ENCODE results near the gene GCSAM. TPM values are rescaled to one million over a fixed set of nuclear protein-coding genes. Genes with fewer than 3 reads are reported as not detected.

Gene GCSAM
- under 1 TPM; 0.08 to 0.75 TPM for total RNA-seq
- under 1 TPM in 1 of 2 donors, not detected in 1; 0.27 TPM for polyA plus RNA-seq

DNA sequence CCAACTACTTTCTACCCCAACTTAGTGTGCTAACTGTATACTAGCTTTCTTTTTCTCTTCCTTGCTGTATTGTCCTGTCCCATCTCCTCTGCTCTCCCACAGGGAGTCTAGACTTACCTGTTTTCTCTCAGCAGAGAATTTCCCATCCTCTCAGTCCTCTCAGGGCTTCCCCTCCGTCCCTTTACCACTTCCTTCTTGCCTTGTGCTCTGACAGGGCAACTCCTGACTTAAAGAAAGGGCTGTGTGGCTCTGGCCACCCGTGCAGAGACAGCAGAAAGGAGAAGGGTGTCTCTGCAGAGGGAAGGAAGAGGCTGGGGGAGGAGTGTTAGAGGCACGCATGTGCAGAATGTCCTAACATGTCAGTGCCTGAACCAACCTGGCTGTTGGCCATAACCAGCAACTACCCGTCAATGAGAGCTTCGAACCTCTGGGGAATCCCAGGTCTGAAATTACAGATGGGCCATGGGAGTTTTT, at the start of gene GCSAM:
Gene GCSAM (minus strand): TSS at position 274 of the 474 bp plus-strand sequence. CDS start 128 bp downstream, at position 146.
- peak within 1 kb of the TSS in 1 of 2 donors; percentile 56 for H3K9ac ChIP-seq (ENCODE audit: low read depth in 1 of 2, low read length in 2 of 2)
- DNase-seq (ENCODE audit: low spot score): no peak
- H3K4me3 ChIP-seq (ENCODE audit: low read depth in 1 of 3, low read length in 3 of 3): no peak within 1 kb of the TSS
- H3K9me3 ChIP-seq (ENCODE audit: control insufficient read depth in 4 of 4, low read length in 3 of 4): no peaks in the 10 kb centered on the region
- TF ChIP-seq GABPA (IDR thresholded peaks at IDR 0.05 in 1 of 2, conservative IDR thresholded peaks at IDR 0.05 in 1 of 2): no peak
- TF ChIP-seq YY1 (IDR thresholded peaks at IDR 0.05): no peak
- no peak for TF ChIP-seq REST (IDR thresholded peaks at IDR 0.05)
- TF ChIP-seq ZBTB33 (IDR thresholded peaks at IDR 0.05): no peak
- TF ChIP-seq SP1 (IDR thresholded peaks at IDR 0.05): no peak
- TF ChIP-seq TAF1 (conservative IDR thresholded peaks at IDR 0.05): no peak
- no peak for TF ChIP-seq EGR1 (IDR thresholded peaks at IDR 0.05; ENCODE audit: low read depth in 2 of 2)
- TF ChIP-seq HNF4G (IDR thresholded peaks at IDR 0.05): no peak
- TF ChIP-seq, protein P1, sequence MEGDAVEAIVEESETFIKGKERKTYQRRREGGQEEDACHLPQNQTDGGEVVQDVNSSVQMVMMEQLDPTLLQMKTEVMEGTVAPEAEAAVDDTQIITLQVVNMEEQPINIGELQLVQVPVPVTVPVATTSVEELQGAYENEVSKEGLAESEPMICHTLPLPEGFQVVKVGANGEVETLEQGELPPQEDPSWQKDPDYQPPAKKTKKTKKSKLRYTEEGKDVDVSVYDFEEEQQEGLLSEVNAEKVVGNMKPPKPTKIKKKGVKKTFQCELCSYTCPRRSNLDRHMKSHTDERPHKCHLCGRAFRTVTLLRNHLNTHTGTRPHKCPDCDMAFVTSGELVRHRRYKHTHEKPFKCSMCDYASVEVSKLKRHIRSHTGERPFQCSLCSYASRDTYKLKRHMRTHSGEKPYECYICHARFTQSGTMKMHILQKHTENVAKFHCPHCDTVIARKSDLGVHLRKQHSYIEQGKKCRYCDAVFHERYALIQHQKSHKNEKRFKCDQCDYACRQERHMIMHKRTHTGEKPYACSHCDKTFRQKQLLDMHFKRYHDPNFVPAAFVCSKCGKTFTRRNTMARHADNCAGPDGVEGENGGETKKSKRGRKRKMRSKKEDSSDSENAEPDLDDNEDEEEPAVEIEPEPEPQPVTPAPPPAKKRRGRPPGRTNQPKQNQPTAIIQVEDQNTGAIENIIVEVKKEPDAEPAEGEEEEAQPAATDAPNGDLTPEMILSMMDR (IDR thresholded peaks at IDR 0.05; ENCODE audit: low read depth, low read length, missing input control): no peak
- no peak for TF ChIP-seq RAD21 (IDR thresholded peaks at IDR 0.05)
- no peak for TF ChIP-seq HNF4A (conservative IDR thresholded peaks at IDR 0.05)
- TF ChIP-seq FOXA1 (IDR thresholded peaks at IDR 0.05): no peak
- TF ChIP-seq RXRA (IDR thresholded peaks at IDR 0.05): no peak
- no peak for TF ChIP-seq MAX (IDR thresholded peaks at IDR 0.05)
- TF ChIP-seq, protein P2, sequence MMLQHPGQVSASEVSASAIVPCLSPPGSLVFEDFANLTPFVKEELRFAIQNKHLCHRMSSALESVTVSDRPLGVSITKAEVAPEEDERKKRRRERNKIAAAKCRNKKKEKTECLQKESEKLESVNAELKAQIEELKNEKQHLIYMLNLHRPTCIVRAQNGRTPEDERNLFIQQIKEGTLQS (IDR thresholded peaks at IDR 0.05): no peak
- no peak for TF ChIP-seq JUND (IDR thresholded peaks at IDR 0.05)
- no peak for TF ChIP-seq NR2F2 (IDR thresholded peaks at IDR 0.05)
- H3K27me3 ChIP-seq (ENCODE audit: control insufficient read depth in 4 of 4, insufficient read depth in 4 of 4, low read length in 3 of 4): peaks cover 0 to 10% (median 2%) of the 10 kb centered on the region in 4 donors
- H3K27ac ChIP-seq (ENCODE audit: low read depth in 1 of 2, low read length in 2 of 2): no peak within 1 kb of the TSS
- WGBS: 44% methylated on average over 5 of the region's 5 CpGs
- no peaks in the 10 kb centered on the region for H3K36me3 ChIP-seq (ENCODE audit: control insufficient read depth in 4 of 4, insufficient read depth in 3 of 4, low read depth in 1 of 4, low read length in 3 of 4)
- no peaks in the 10 kb centered on the region for H3K4me1 ChIP-seq (ENCODE audit: control insufficient read depth in 4 of 4, insufficient read depth in 4 of 4, low read length in 3 of 4)

Measured in liver (tissue), 9 donors.